Immature natural killer cell (primary cell): ENCODE results near the gene SCD5. TPM values are rescaled to one million over a fixed set of nuclear protein-coding genes. Genes with fewer than 3 reads are reported as not detected.
A peak's percentile ranks its signal among the peaks of the same experiment; 100 is the strongest.

Experiments used
- DNase-seq, 3 donors: peaks; one replicate each; pipeline ENCODE4 v3.0.0; 2022; ENCODE audit warnings: mixed read lengths in 1 of 3
- H3K27ac Mint-ChIP-seq, 6 donors: one replicate each; pipeline ENCODE4 v1.8.0; 2020; ENCODE audit warnings: mixed read lengths in 6 of 6, mild to moderate bottlenecking in 5 of 6, inconsistent platforms in 4 of 6, moderate library complexity in 3 of 6
- H3K27me3 Mint-ChIP-seq, 3 donors: one replicate each; pipeline ENCODE4 v1.8.0; 2020 to 2021; ENCODE audit warnings: low read depth in 3 of 3, mild to moderate bottlenecking in 3 of 3, mixed read lengths in 3 of 3, moderate library complexity in 3 of 3, inconsistent platforms in 1 of 3
- H3K36me3 Mint-ChIP-seq, 3 donors: one replicate each; pipeline ENCODE4 v1.8.0; 2020; ENCODE audit warnings: mixed read lengths in 3 of 3, inconsistent platforms in 2 of 3, mild to moderate bottlenecking in 2 of 3
- H3K4me1 Mint-ChIP-seq, 2 donors: one replicate each; pipeline ENCODE4 v1.8.0; 2020; ENCODE audit warnings: inconsistent platforms in 2 of 2, mild to moderate bottlenecking in 2 of 2, mixed read lengths in 2 of 2, moderate library complexity in 1 of 2
- H3K4me3 Mint-ChIP-seq, 5 donors: one replicate each; pipeline ENCODE4 v1.8.0; 2020; ENCODE audit warnings: mild to moderate bottlenecking in 5 of 5, mixed read lengths in 5 of 5, inconsistent platforms in 3 of 5, moderate library complexity in 3 of 5
- H3K9me3 Mint-ChIP-seq, 6 donors: one replicate each; pipeline ENCODE4 v1.8.0; 2020; ENCODE audit warnings: mild to moderate bottlenecking in 6 of 6, mixed read lengths in 6 of 6, inconsistent platforms in 4 of 6, moderate library complexity in 3 of 6
- polyA plus RNA-seq, 3 donors: library from polyadenylated mRNA; unstranded; fragments of 300-500 nt; fragmentation: Illumina TruSeq; gene quantifications; one replicate each; pipeline ENCODE4 v1.2.3, GENCODE V29; 2021

SCD5 gene
- polyA plus RNA-seq, 3 donors from 2014 or later, result 4.6 to 16.1 (median 11.3) TPM

DNA sequence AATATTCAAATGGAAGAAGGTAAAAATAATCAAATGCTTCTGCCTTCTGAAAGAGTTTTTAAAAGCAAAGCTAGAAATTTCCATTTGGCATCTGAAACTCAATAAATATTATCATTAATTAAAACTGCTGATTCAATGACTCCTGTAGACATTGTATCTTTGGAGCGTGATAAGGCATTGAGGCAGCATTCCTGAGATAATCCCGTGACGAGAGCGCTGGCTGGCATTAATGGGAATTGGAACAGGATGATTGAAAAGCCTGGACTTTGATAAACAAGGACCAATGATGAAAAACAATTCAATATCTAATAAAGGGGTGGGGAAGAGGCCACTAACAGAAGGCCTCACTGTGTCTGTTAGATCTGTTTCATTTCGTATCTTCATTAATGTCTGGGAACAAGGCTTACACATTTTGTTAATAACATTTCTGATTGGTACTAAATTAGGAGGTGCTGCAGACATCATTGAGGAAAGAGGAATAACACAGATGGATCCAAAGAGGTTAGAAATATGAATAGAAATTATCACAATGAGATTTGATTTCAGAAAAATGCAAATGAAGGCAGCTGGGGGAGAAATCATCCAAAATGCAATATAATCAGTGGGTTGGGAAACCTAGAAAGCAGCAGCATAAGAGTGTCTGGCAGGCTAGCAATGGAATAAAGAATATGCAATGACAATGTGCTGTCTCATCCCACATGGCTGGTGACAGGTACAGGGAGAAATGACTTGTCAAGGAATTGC lies 102.3 kb downstream of the SCD5 start:
- peaks cover 0 to 1% (median under 1%) of the 10 kb centered on the region in 3 donors for H3K27me3 Mint-ChIP-seq
- peak overlapping the region in 1 of 6 donors; percentile 70 for H3K27ac Mint-ChIP-seq
- no peak overlapping the region for H3K4me3 Mint-ChIP-seq
- no peaks in the 10 kb centered on the region for H3K9me3 Mint-ChIP-seq
- peaks cover 4 to 22% (median 6%) of the 10 kb centered on the region in 3 donors for H3K36me3 Mint-ChIP-seq
- peaks cover 0 to 2% of the 10 kb centered on the region in 2 donors for H3K4me1 Mint-ChIP-seq
- no peak for DNase-seq

DNA sequence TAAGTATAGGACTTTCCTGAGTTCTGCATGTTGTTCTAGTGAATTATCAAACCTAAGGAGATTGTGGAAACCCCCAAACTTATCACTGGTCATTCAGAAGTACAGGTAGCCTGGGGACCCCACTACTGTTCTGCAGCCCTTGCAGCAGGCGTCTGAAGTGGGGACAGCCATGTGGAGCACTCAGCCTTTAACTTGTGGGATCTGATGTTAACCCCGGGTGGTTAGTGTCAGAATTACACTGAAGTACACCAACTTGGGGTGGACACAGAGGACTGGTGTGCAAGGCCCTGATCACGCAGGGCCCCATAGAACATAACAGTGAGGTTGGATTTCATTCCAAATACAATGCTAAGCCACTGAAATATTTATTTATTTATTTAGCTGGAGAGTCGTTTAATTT lies 103.7 kb downstream of the SCD5 start:
- H3K36me3 Mint-ChIP-seq, result peaks cover 4 to 17% (median 6%) of the 10 kb centered on the region in 3 donors
- H3K9me3 Mint-ChIP-seq, result no peaks in the 10 kb centered on the region
- no peak overlapping the region for H3K4me3 Mint-ChIP-seq

DNA sequence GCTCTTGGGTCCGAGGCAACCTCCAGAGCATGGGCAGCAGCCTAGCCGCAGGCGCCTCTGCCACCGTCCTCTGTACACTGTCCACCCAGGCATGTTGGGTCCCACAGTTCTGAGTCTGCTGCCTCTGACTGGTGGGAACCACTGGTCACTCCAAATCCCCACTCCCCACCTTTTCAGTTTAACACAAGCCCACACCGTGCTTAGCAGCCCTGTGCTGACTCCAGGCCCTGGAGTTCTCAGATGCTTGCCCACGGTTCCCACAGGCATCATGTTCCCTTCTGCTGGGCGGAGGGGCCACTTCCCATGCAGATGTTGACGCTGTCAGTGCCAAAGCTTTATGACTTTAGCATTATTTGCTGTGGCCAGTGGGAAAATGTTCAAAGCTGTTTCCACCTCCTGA lies 104.5 kb downstream of the SCD5 start:
- Mint-ChIP-seq H3K4me3 (no peak overlapping the region), H3K4me1 (peaks cover 0 to 2% of the 10 kb centered on the region in 2 donors), H3K27me3 (peaks cover 0 to 2% (median 1%) of the 10 kb centered on the region in 3 donors), H3K27ac (no peak overlapping the region), H3K36me3 (peaks cover 4 to 17% (median 6%) of the 10 kb centered on the region in 3 donors), H3K9me3 (no peaks in the 10 kb centered on the region)
- no peak for DNase-seq

More for the DNA sequence above, 103.7 kb downstream of the SCD5 start:
- peaks cover 0 to 2% (median 1%) of the 10 kb centered on the region in 3 donors for H3K27me3 Mint-ChIP-seq
- no peak for DNase-seq
- no peak overlapping the region for H3K27ac Mint-ChIP-seq
- H3K4me1 Mint-ChIP-seq, result peaks cover 0 to 2% of the 10 kb centered on the region in 2 donors

DNA sequence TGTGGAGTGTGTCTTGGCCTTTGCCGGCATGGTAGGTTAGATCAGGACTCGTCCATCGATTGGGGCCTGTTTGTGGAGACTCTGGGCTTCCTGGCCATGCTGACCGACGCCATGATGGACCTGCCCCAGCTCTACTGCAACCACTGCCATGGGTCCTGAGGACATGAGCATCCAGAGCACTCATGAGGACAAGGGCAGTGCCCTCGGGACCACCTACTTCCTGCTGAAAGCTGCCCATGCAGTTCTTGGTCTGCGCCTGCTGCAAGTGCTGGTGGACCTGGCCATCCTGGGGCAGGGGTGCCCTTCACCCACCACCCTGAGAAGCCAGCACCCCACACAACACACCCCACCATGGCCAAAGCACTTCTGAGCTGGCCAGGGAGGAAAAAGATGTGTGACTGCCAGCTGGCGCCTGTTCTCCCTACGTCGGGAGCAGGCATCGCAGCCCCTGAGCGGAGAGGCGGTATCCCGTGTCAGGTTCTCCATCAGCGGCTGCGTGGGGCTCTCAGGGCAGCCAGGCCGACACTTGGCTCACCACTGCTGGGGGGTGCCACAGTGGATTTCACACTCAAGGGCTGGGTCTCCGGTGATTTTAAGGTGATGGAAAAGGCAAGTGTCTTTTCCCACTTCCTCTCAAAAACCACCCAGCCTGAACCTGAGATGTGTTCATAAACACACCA lies 106.4 kb downstream of the SCD5 start:
- no peaks in the 10 kb centered on the region for H3K9me3 Mint-ChIP-seq
- H3K4me1 Mint-ChIP-seq, result peaks cover 0 to 2% of the 10 kb centered on the region in 2 donors
- DNase-seq, result no peak
- H3K36me3 Mint-ChIP-seq, result peaks cover 0 to 8% (median 0%) of the 10 kb centered on the region in 3 donors
- peaks cover 0 to 2% (median 1%) of the 10 kb centered on the region in 3 donors for H3K27me3 Mint-ChIP-seq
- no peak overlapping the region for H3K27ac Mint-ChIP-seq
- no peak overlapping the region for H3K4me3 Mint-ChIP-seq

DNA sequence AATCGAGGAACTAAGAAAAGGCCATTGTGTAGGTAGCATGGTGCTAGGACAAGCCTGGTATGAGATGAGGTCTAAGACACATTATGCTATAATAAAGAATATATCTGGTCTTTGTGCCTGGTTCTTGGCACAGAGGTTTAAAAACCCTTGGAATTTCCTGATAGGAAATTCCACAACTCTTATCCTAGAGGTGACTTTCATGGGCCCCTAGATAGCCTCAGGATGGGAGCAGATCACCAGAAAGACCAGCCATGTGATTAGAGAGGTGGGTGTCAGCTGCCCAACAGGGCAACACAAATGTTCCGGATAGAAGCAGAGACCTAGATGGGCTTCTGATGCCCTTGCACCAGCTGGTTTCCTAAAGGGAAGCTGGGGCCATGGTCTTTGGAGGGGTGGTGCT lies 107.2 kb downstream of the SCD5 start:
- Mint-ChIP-seq H3K36me3 (peaks cover 0 to 8% (median 0%) of the 10 kb centered on the region in 3 donors), H3K27me3 (peaks cover 0 to 2% (median 1%) of the 10 kb centered on the region in 3 donors), H3K9me3 (no peaks in the 10 kb centered on the region), H3K4me3 (no peak overlapping the region), H3K27ac (no peak overlapping the region), H3K4me1 (peaks cover 0 to 2% of the 10 kb centered on the region in 2 donors)
- no peak for DNase-seq

DNA sequence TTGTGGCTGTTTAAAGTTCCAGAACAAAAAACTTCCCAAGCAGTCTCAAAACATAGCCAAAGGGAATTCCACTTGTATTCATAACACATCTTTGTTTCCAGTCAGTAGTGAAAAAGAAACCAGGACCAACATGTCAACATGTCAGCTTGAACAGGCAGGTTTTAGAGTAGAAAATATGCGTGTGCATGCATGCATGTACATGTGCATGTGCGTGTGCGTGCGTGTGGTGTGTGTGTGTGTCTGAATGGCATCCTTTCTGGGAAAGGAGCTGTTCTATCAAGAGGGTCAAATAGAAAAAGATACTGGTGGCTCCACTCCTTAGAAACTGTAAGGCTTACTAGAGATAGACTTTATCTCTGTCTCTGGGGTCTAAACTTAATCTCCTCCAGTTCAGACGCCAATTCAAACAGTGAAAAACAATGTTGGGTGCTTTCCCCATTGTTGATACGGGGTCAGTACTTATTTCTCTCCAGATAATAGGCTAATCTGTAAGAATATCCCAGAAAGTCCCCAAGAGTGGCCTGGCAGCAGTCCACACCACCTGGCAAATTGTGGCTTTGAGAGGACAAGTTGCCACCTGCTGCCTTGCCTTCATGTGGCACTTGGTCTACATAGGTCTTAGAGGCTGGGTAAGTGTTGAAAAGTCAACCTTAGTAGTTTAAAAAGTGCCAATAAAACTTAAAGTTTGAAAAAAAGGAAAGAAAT lies 110.4 kb downstream of the SCD5 start:
- Mint-ChIP-seq H3K4me3 (no peak overlapping the region), H3K27ac (no peak overlapping the region)

DNA sequence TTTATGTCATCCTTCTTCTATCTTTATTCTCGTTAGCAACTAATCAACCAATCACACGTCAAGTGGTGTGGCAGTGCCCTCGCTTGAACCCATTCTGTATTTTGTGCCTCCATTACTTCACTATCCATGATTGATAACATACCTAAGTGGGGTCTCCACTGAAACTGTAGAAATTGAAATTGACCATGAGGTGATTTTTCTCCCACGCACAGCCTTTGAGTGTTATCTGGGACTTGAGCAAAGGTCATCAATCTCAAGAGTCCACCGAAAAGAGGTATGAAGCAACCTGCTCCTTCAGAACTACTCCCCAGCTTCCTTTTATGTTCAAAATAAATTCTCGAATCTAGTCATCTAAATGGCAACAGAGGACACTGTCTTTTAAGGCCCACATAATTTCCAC lies 111.1 kb downstream of the SCD5 start:
- Mint-ChIP-seq H3K27me3 (peaks cover 0 to 2% (median 0%) of the 10 kb centered on the region in 3 donors), H3K27ac (no peak overlapping the region), H3K9me3 (no peaks in the 10 kb centered on the region), H3K36me3 (peaks cover 0 to 4% (median 3%) of the 10 kb centered on the region in 3 donors), H3K4me3 (no peak overlapping the region), H3K4me1 (no peaks in the 10 kb centered on the region)
- no peak for DNase-seq

More for the DNA sequence above, 110.4 kb downstream of the SCD5 start:
- Mint-ChIP-seq H3K9me3 (no peaks in the 10 kb centered on the region), H3K36me3 (peaks cover 0 to 5% (median 3%) of the 10 kb centered on the region in 3 donors), H3K27me3 (peaks cover 0 to 2% (median 1%) of the 10 kb centered on the region in 3 donors), H3K4me1 (peaks cover 0 to 1% of the 10 kb centered on the region in 2 donors)
- DNase-seq, result no peak

DNA sequence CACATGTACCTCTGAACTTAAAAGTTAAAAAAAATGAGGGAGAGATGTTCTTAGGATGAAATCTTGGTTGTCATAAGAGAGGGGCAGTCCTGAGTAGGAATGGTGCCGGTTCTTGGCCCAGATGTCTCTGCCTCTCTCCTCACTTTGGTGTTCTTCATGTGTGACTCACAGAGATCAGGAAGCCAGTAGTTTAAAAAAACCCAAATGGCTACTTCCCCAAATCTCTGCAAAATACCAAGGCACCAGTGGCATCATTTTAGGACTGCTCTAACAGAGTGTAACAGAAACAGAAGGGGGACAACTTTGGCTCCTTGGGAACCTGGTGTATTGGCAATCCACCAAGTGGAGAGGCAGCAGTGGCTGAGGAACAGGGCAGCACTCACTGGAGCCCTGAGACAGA lies 116.8 kb downstream of the SCD5 start:
- Mint-ChIP-seq H3K4me3 (no peak overlapping the region), H3K4me1 (no peaks in the 10 kb centered on the region), H3K27me3 (no peaks in the 10 kb centered on the region), H3K9me3 (no peaks in the 10 kb centered on the region), H3K36me3 (peaks cover 4 to 15% (median 8%) of the 10 kb centered on the region in 3 donors), H3K27ac (no peak overlapping the region)
- DNase-seq, result no peak

DNA sequence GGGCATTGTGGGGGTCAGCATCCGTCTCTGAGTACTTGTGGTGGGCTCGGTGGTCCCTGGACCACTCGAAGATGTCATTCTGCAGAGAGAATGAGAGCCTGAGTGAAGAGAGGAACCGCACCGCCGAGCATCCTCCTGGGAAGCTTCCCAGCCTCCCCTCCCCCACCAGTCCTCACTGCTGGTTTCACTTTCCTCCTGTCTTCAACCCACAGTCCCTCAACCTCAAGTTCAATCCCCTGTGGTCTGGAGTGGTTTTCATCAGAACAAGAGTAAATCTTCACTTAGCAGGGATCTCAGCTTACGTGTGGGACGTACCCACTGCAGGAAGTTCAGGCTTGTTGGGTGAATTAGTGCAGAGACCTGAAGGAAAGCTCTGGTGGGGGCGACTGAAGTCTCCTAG lies 117.8 kb downstream of the SCD5 start:
- Mint-ChIP-seq H3K27me3 (no peaks in the 10 kb centered on the region), H3K4me3 (no peak overlapping the region), H3K27ac (no peak overlapping the region), H3K36me3 (peaks cover 4 to 15% (median 8%) of the 10 kb centered on the region in 3 donors), H3K4me1 (no peaks in the 10 kb centered on the region), H3K9me3 (no peaks in the 10 kb centered on the region)
- DNase-seq, result no peak

DNA sequence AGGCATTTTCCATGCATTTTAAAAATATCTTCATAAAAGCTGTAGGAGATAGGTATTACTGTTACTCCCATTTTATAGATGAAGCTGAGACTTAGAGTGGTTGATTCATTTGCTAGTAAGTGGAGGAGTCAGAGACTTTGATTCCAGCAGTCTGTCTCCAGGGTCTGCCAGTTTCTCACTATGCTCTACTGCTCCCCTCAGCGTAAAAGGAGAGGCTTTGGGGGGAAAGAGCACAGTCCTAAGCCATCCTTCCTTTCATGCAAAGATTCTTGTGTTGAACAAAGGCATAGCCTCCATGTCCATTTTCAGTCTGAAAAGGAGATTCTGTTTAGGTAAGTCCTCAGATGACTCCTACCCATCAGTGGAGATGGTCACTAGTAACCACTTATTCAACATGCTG lies 119.1 kb downstream of the SCD5 start:
- no peak for DNase-seq
- Mint-ChIP-seq H3K4me1 (no peaks in the 10 kb centered on the region), H3K36me3 (peaks cover 8 to 15% (median 11%) of the 10 kb centered on the region in 3 donors), H3K4me3 (no peak overlapping the region), H3K27ac (no peak overlapping the region), H3K27me3 (no peaks in the 10 kb centered on the region), H3K9me3 (no peaks in the 10 kb centered on the region)

DNA sequence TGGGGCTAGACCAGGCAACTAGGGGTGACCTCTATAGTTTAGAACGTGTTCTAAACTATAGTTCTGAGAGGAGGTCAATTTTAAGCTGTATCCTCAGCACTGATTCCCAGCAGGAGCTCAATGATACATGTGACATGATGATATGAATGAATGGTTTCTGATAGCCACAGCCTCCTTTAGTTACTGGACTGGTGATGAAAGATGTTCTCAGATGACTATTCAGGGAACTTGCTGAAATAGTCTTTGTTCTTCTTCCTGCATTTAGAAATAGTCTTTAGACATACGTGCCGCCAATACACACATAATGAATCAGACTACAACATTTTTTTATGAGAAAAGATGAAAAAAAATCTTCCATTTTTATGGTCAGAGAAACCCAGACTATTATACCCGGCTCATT lies 120.5 kb downstream of the SCD5 start:
- DNase-seq, result no peak
- H3K27ac Mint-ChIP-seq, result no peak overlapping the region
- H3K4me3 Mint-ChIP-seq, result no peak overlapping the region
- H3K9me3 Mint-ChIP-seq, result no peaks in the 10 kb centered on the region
- no peaks in the 10 kb centered on the region for H3K4me1 Mint-ChIP-seq
- H3K27me3 Mint-ChIP-seq, result no peaks in the 10 kb centered on the region
- H3K36me3 Mint-ChIP-seq, result peaks cover 8 to 12% (median 8%) of the 10 kb centered on the region in 3 donors

DNA sequence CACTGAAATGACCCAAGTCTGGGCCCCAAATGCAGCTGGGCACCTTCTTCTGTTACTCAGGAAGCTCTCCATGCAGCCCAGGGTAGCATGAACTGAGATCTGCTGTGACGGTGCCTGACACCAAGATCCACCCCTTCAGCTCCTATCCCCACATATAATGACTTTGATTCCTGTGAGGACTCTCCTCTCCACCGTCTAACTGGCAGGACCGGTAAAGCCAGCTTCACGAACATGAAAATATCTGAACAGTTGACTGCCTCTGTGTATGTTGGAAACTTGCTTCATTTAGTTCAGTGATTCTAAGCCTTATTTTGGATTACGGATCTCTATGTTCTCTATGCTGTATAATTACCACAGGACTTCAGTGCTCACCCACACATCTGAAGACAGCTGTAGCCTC lies 121.3 kb downstream of the SCD5 start:
- Mint-ChIP-seq H3K27me3 (no peaks in the 10 kb centered on the region), H3K4me3 (no peak overlapping the region), H3K4me1 (no peaks in the 10 kb centered on the region), H3K27ac (no peak overlapping the region), H3K9me3 (no peaks in the 10 kb centered on the region), H3K36me3 (peaks cover 8 to 12% (median 8%) of the 10 kb centered on the region in 3 donors)
- no peak for DNase-seq

DNA sequence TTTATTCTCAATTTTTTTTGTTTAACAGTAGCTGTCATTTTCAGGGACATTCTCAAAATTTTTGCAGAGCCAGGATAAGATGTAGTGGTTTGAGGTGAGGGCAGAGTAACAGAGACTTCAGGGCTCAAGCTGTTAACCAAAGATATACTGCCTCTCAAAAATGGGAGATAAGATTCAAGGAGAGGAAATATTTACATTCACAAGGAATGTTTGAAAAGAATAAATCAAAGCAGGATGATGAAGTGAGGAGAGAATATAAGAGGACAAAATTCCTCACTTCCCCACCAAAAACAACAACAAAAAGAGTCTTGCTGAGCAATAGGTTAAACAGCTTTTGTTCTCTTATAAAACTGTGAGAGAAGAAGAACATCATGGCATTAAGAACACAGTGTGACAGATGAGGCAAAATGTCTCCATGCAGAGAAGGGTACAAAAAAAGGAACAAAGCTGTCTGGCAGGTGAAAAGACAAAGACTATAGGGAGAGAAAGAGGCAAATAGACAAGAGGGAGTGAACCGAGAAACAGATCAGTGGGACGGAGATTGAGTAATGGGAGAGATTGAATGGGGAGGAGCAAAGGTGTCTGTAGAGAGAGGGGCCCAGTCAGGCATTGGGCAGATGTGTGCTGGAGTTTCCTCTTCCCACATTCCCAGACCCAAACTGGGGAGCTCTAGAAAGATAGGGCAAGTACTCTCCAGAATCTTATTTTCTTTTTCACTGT lies 130.7 kb downstream of the SCD5 start:
- peaks cover 18 to 25% (median 22%) of the 10 kb centered on the region in 3 donors for H3K36me3 Mint-ChIP-seq
- no peak overlapping the region for H3K27ac Mint-ChIP-seq
- peaks cover 0 to 2% of the 10 kb centered on the region in 2 donors for H3K4me1 Mint-ChIP-seq
- no peak for DNase-seq
- peaks cover 0 to 7% (median 5%) of the 10 kb centered on the region in 6 donors for H3K9me3 Mint-ChIP-seq
- no peak overlapping the region for H3K4me3 Mint-ChIP-seq
- H3K27me3 Mint-ChIP-seq, result peaks cover 0 to 6% (median 0%) of the 10 kb centered on the region in 3 donors
